GM03348 (cell line): ENCODE measurements around the gene HMCN2.

Source experiments
- DNase-seq: peaks from one replicate; pipeline ENCODE4 v3.0.0; 2012; ENCODE audit warnings: low spot score

Gene HMCN2, protein sequence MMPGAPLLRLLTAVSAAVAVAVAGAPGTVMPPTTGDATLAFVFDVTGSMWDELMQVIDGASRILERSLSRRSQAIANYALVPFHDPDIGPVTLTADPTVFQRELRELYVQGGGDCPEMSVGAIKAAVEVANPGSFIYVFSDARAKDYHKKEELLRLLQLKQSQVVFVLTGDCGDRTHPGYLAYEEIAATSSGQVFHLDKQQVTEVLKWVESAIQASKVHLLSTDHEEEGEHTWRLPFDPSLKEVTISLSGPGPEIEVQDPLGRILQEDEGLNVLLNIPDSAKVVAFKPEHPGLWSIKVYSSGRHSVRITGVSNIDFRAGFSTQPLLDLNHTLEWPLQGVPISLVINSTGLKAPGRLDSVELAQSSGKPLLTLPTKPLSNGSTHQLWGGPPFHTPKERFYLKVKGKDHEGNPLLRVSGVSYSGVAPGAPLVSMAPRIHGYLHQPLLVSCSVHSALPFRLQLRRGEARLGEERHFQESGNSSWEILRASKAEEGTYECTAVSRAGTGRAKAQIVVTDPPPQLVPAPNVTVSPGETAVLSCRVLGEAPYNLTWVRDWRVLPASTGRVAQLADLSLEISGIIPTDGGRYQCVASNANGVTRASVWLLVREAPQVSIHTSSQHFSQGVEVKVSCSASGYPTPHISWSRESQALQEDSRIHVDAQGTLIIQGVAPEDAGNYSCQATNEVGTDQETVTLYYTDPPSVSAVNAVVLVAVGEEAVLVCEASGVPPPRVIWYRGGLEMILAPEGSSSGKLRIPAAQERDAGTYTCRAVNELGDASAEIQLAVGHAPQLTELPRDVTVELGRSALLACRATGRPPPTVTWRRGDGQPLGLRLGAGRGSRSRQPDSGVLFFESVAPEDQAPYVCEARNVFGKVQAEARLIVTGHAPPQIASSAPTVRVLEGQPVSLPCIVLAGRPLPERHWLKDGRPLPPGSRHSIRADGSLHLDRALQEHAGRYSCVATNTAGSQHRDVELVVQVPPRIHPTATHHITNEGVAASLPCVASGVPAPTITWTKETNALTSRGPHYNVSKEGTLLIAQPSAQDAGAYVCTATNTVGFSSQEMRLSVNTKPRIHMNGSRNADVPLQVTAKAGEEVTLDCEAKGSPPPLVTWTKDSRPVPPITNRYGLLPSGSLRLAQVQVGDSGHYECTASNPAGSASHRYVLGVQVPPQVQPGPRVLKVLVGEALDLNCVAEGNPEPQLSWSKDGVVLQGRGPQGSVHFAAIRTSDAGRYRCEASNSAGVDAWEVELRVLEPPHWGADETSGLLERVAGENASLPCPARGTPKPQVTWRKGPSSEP (N-terminal part only)

DNA sequence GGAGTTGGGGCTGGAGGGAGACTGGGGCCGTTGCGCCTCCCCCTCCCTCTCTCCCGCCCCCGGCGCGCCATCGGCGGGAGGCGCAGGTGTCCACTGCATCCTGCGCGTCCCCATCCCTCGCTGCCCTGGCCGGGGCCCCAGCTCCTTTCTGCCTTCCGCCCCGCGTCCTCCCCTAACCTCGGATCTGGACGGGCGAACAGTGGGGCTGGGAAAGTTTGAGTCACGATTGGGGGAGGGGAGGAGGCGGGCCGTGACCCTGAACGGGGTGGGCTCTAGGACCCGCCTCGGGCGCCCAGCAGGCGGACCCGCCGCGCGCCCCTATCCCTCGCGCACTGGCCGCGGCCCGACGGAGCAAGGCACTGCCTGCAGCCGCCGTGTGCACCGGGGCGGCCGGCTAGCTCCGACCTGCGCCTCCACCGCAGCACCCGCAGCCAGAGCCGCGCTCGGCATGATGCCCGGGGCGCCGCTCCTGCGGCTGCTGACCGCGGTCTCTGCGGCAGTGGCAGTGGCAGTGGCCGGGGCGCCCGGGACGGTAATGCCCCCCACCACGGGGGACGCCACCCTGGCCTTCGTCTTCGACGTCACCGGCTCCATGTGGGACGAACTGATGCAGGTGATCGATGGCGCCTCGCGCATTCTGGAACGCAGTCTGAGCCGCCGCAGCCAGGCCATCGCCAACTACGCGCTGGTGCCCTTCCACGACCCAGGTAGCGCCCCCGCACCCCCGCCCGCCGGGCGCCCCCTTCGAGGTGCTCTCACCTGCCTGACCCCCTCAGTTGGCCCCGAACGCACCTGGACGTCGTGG, at the start of gene HMCN2:
Gene HMCN2 (plus strand): TSS at position 330 of the 805 bp plus-strand sequence. CDS start 119 bp downstream, at position 449.
- no peak for DNase-seq

DNA sequence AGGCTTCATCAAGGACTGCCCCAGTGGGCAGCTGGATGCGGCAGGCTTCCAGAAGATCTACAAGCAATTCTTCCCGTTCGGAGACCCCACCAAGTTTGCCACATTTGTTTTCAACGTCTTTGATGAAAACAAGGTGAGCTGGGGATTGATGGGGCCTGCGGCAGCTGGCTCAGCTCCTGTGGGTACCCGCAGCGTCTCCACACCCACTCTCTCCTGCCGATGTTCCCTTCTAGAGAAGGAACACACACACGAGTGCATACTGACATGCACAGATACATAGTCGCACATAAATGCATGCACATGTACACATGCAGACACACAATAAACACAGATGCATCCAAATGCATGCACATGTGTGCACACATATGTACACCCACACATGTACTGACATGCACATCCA, 47.7 kb upstream of the HMCN2 start:
- no peak for DNase-seq

DNA sequence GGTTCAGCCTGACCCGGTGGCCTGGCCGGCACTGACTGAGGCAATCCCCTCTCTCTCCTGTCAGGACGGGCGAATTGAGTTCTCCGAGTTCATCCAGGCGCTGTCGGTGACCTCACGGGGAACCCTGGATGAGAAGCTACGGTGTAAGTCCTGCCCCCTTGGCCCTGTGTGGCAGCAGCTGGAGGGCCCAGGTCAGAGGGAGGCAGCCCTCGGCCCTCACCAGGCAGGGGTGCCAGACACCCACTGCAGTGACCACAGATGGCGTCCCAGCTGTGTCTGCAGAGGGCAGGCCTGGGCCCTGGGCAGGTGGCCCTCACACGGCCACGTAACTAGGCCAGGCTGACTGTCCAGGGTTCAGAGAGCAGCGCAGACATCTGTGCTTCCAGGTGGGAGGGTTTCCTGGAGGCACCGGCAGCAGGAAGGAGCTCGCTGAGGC, 45.9 kb upstream of the HMCN2 start:
- DNase-seq, result no peak

DNA sequence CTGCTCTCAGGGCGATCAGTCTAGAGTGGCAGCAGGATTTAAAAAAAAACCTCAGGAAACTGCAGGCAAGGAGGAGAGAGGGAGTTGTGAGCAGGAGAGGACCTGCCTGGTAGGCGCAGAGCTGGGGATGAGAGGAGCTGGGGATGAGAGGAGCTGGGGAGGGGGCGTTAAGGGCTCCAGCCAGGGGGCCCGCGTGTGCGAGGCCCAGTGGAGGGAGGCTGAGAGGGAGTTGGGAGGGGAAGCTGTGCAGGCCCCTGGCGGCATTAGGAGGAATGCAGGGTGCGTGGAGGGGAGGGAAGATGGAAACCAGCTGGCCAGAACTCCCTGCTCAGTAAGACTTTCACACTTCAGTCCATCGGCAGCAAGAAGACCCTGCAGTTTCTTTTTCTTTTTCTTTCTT, 45.2 kb upstream of the HMCN2 start:
- DNase-seq, result peak; percentile 70

DNA sequence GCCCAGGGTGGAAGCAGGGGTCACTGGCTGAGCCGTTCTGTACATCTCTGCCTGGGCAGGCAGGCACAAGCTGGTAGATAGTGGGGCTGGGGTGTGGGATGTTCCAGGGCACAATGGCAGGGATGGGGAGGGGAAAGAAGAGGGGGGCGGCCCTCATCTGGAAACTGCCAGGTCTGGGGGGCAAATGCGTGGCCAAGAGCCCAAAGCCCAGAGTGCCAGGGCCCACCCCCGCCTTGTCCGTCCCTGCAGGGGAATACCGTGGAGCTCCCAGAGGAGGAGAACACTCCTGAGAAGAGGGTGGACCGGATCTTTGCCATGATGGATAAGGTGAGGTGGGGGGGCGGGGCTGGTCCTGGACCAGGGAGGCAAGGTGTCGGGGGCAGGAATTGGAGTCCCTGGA, 42.7 kb upstream of the HMCN2 start:
- no peak for DNase-seq

DNA sequence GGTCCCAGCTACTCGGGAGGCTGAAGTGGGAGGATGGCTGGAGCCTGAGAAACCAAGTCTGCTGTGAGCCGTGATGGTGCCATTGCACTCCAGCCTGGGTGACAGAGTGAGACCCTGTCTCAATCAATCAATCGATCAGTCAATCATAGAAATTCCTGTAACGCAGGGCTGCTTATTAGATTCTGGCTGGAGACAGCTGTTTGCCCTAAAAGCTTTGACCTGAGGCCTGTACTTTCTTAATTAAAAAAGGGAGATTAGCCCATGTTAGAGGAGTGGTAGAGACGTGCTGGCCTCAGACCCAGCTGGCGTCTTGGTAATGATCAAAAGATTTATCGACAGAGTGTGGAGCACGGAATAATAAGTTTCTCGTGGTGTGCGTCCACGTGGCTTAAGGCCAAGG, 40.5 kb upstream of the HMCN2 start:
- no peak for DNase-seq

DNA sequence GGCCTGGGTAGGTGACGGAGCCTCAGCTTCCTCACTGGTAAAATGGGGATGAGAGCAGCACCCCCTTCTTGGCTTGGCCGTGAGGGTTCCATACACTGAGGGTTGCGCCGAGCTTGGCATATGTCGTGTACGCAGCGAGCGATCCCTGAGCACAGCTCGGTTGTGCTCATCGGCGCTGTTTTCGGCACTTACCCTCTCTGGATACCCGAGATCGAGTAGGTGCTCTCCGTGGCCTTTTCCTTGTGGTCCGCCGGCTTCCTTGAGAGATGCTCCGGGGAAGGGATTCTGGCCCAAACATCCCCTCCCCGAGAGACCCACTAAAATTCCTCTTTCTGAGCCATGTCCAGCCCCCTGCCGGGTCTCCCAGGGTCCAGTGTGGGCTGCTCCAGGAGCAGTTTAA, 40.0 kb upstream of the HMCN2 start:
- DNase-seq, result no peak

DNA sequence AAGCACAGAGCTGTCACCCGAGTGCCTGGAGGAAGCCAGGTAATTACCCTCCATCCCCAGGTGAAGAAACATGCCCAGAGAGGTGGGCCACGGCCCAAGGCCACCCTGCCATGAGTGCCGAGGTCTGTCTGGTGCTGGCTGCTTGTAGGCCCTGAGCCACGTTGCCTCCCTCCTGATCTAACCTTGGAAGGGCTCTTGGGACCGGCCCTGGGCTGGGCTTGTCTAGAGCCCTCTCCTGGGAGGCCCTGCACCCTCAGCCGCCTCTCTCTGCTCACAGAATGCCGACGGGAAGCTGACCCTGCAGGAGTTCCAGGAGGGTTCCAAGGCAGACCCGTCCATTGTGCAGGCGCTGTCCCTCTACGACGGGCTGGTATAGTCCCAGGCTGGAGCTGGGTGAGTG, 39.4 kb upstream of the HMCN2 start:
- DNase-seq, result no peak

DNA sequence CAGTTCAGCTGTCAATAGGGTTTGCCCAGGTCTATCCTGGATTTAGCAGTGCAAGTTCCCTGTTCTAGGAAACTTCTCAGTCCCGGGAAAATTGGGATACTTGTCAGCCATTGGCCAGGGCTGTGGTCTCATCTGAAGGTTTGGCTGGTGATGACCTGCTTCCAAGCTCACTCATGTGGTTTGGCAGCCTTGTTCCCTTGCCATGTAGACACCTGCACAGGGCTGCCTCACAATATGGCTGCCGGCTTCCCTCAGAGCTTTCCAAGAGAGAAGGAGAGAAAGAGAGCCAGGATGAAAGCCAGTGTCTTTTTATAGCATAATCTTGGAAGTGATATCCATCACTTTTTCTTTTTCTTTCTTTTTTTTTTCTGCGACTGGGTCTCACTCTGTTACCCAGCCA, 37.7 kb upstream of the HMCN2 start:
- no peak for DNase-seq

DNA sequence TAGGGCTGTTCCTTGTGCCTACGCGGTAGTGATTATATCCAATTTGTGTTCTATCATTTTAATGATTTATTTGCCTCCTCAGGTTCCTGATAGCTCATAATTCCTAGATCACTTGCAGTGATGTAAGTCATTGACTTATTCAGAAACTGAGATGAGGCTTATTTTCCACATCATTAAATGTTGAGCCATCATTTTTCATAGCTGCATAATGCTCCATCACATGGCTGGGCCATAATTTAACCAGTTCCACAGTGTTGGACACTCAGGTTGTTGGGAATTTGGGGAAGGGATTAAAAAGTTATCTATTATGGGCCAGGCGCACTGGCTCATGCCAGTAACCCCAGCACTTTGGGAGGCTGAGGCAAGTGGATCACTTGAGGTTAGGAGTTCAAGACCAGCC, 35.8 kb upstream of the HMCN2 start:
- DNase-seq, result no peak

DNA sequence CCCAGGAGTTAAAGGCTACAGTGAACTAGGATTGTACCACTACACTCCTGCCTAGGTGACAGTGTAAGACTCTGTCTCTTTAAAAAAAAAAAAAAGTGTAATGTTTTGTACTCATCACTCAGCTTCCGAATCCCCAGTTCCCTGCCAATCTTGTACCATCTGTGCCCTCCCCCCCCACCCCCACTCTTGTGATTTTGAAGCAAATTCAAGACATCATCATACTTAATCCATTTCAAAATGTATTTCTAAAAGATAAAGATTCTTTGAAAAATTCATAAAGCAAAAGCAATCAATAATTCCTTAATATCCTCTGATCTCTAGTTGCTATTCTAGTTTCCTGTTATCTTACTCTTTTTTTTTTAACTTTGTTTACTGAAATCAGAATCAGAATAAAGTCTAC, 34.9 kb upstream of the HMCN2 start:
- DNase-seq, result no peak

DNA sequence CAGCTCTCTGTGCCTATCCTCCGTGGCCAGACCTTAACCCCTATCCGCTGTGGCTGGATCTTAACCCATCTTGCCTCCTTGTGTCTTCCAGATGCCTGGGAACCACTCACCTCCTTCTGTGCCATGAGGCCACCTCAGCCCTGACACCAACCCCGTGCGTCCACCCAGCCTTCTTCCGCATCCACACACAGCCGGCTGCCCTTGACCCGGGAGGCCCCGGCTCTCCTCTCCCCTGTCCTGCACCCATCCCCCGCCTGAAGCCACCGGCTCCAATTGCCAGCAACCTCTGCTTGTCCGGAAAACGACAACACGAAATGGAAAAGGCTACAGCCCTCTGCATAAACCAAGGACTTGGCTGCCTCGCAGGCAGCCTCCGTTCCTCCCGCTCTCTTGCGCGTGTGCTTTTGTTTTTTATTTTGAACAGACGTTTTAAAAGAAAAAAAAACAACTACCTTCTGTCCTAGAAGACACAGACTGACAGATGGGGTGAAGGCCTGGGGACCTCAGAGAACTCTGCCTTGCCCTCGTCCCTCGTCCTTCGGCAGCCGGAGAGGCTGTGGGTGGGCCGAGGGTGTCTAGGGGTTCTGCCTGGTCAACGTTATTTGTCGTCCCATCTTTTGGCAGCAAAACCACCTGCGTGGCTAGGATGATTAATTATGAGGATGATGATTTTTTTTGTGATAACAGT, 32.5 kb upstream of the HMCN2 start:
- DNase-seq, result no peak

DNA sequence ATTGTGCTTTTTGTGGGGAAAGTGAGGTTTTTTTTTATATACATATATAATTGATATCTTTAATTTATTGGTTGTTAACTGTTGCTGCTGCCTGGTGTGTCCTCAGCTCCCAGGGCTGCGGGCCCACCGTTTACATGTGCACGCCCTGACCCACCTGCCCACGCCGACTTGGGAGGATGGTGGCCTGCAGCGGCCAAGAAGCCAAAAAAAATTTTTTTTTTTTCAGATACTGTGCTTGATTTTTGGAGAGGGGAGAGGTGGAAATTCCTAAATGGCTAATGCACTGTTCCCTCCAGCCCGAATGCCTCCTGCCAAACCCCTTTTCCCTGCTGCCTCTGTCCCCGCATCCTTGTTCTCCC, 32.0 kb upstream of the HMCN2 start:
- no peak for DNase-seq

DNA sequence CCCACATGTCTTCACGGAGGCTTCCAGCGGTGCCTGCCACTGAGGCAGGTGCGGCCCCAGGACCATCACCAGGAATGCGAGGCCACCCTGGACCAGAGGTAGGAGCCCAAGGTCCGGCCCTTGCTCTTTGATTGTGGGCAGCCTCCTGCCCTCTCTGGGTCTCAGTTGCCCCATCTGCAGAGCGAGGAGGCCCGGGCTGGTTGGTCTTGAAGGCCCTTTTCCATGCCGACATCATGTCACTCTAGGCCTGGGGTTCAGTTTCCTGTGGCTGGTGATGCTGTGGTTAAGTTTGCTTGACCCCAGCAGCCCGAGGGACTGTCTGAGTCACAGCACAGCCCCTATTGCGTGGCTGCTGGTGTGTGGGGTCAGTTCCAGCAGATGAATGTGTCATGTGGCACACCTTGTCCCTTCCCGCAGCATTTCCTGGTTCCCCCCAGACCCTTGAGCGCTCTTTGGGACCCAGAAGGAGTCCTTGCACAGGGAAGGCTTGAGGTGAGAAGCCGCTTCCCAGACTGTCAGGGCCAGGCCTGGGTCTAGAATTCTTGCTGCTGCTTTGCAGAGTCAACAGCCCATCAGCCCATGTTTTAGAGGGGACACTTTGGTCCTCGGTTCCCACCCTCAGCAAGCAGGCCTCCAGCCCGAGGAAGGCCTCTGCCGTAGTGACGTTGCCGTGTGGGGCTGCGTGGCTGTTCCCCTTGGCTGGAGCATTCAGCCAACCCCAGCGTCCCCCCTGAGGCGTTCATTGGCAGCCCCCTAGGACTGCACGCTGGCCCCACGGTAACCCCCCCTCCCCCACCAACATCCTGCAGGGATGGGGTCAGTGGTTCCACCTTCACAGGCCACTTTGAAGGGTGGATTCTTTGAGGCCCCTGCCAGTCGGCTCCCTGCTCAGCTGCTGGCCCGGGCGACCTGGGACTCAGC, 31.0 kb upstream of the HMCN2 start:
- DNase-seq, result no peak

DNA sequence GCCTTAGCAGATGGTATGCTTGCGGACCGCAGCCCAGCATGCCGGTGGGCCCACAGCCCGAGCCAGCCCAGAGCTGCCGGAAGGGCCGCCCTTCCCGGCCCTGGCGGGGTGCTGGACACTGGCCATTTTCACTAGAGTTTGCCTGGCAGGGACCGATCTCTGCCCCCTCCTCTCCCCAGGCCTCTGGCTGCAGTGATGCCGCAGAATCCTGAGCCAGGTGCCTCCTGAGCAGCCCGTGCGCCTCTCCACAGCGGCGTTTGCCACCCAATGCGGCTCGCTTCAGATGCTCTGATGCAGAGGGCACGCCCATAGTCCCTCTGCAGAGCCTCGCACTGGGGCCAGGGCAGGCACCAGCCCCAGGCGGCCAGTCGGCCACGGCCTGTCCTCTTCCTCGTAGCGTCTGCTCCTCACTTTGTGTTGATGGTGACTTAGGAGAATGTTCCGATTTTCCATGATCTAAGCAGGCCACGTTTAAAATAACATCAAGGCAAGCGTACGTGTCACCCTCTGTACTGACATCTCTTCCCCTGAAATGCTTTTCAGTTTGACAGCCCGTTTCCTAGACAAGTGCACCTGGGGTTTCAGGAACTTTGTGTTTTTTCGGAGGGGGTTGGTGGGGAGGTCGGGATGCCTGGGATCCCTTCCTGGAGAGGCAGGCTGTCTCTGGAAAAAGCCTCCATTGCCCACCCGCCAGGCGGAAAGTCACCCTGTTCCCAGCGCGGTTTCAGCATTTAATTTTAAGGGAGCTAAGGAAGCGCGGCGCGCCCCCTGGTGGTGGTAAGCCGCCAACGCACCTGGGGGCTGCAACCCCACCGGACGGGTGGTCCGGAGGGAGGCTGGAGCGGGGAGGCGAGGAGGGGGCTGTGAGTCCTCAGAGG, 29.8 kb upstream of the HMCN2 start:
- peak; percentile 76 for DNase-seq

DNA sequence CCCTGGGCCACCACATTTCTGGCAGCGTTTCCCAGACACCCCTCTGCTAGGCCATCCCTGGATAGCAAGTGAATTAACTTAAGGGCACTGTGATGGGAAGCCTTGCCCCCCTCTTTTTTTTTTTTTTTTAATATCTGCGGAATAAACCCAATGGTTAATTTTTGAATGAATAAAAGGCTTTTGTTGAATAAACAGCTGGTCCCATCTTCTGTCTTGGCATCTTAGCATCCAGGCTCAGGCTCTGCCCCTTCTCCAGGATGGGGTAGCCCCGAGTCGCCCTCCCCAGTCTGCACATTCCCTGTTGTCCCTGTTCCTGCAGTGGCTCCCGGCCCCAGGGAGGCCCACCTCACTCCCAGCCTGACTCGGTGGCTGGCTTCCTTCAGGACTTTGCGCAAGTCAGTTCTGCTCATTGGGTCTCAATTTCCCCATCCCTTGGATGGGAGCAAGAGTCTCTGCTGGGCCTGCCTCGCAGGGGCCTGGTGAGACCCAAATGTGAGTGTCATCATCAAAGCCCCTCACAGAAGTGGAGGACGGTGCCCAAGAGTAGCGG, 29.0 kb upstream of the HMCN2 start:
- no peak for DNase-seq

DNA sequence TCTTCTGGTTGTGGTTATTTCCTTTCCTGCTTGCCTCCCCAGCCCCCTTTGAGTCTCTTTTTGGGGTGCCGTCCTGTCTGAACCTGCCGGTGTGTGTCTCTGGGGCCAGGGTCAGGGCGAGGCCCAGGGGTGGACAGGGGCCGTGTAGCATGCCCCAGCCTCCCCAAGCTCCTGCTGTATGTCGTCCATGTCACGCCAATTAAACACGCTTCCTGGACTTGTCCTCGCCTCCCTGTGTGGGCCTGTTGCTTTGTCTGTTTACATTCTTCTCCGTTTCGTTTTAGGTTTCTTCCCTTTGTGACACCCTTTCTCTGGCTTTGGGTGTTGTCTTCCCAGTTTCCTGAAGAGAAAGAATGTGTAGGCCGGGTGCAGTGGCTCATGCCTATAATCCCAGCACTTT, 28.5 kb upstream of the HMCN2 start:
- DNase-seq, result no peak

DNA sequence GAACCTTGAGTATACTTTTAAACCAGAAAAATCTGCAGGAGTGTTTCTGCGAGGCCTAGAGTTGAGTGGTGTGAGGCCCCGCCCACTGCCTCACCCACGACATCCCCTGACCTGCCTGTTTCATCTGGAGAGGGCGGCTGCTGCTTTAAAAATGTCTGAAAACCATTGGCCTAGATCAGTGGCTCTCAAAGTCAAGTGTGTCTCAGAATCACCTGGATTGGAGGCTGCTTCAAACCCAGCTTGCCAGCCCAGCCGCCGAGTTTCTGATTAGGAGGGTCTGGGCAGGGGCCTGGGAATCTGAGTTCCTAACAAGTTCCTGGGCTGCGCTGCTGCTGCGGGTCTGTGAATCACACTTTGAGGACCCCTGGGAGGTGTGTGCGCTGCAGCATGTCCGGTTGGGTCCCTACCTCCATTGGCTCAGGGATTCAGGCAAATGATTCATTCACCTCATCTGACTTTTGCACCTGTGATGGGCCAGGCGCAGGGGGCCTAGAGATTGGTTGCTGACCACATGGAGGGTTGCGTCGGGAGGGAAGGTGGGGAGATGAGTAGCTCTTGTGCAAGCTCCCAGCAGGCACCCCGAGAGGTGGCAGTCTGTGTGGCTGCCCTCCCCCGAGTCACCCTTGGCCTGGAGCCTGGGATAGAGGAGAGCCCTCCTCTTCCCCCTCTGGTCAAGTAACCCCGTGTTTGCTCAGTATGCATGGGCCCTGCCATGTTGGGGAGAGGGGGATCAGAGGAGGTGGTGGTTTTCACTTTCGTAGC, 27.6 kb upstream of the HMCN2 start:
- no peak for DNase-seq
